HG02840 (cell line): ENCODE results near the gene NAPA.

Experiments
- ATAC-seq: cut with Tn5 transposase; IDR thresholded peaks from one replicate; pipeline ENCODE4 v1.9.1; 2021; ENCODE audit warnings: mild to moderate bottlenecking, moderate library complexity, moderate number of reproducible peaks; ENCODE audit not compliant: unreplicated experiment, low FRiP score

NAPA gene

GRCh38 chr19:47514869-47515588, at the start of gene NAPA:
NAPA (minus strand) TSS chr19:47515063; CDS start chr19:47514940, 123 bp downstream.
- ATAC-seq, result peak; percentile 82

- ATAC-seq, result no peak
Observed at GRCh38 chr19:47564081-47564480, 49.2 kb upstream of the NAPA start.

- ATAC-seq, result no peak
Observed at GRCh38 chr19:47561440-47562057, 46.7 kb upstream of the NAPA start.

GRCh38 chr19:47560999-47561398, 46.1 kb upstream of the NAPA start:
- ATAC-seq, result no peak

- ATAC-seq, result no peak
Observed at GRCh38 chr19:47550129-47550528, 35.3 kb upstream of the NAPA start.

GRCh38 chr19:47549261-47549862, 34.5 kb upstream of the NAPA start:
- no peak for ATAC-seq

- ATAC-seq, result no peak
Observed at GRCh38 chr19:47547199-47547598, 32.3 kb upstream of the NAPA start.

- ATAC-seq, result no peak
Observed at GRCh38 chr19:47545061-47545948, 30.4 kb upstream of the NAPA start.

- ATAC-seq, result no peak
Observed at GRCh38 chr19:47544476-47544875, 29.6 kb upstream of the NAPA start.

- no peak for ATAC-seq
Observed at GRCh38 chr19:47544075-47544474, 29.2 kb upstream of the NAPA start.

GRCh38 chr19:47542030-47542475, 27.2 kb upstream of the NAPA start:
- ATAC-seq, result no peak

GRCh38 chr19:47541518-47541917, 26.7 kb upstream of the NAPA start:
- ATAC-seq, result no peak

GRCh38 chr19:47540748-47541147, 25.9 kb upstream of the NAPA start:
- no peak for ATAC-seq

- ATAC-seq, result no peak
Observed at GRCh38 chr19:47539747-47540311, 25.0 kb upstream of the NAPA start.

- ATAC-seq, result no peak
Observed at GRCh38 chr19:47538812-47539211, 23.9 kb upstream of the NAPA start.

GRCh38 chr19:47537493-47537892, 22.6 kb upstream of the NAPA start:
- no peak for ATAC-seq

GRCh38 chr19:47534628-47535027, 19.8 kb upstream of the NAPA start:
- no peak for ATAC-seq

- no peak for ATAC-seq
Observed at GRCh38 chr19:47531640-47532387, 17.0 kb upstream of the NAPA start.

GRCh38 chr19:47529018-47529742, 14.3 kb upstream of the NAPA start:
- ATAC-seq, result no peak
